ENCODE data around the gene CDT1.

Gene CDT1

GRCh38 chr16:88803264-88803987, at the start of gene CDT1:
Gene CDT1 (plus strand): TSS chr16:88803789. CDS start chr16:88803832, 43 bp downstream.
- intact Hi-C loops (cut with DNase I; ENCODE audit: low total_unique reads): no loop called here
- no peaks in the 10 kb centered on the region for H3K9me3 ChIP-seq
- peaks cover 0 to 14% (median 0%) of the 10 kb centered on the region in 3 donors for H3K36me3 ChIP-seq
- H3K4me1 ChIP-seq: peaks cover 0 to 23% (median 14%) of the 10 kb centered on the region in 4 donors
- no peaks in the 10 kb centered on the region for H3K27me3 ChIP-seq
- peak within 1 kb of the TSS; percentile 54 to 72 for H3K4me3 ChIP-seq
- DNase-seq: peak; percentile 65 to 91
- H3K27ac ChIP-seq: peak within 1 kb of the TSS; percentile 6 to 58
- no peak for TF ChIP-seq CTCF (IDR thresholded peaks at IDR 0.05)

GRCh38 chr16:88754109-88754911, 49.3 kb upstream of the CDT1 start:
- H3K4me1 ChIP-seq: peaks cover 0 to 11% (median 0%) of the 10 kb centered on the region in 4 donors
- peaks cover 0 to 4% (median 0%) of the 10 kb centered on the region in 3 donors for H3K9me3 ChIP-seq
- DNase-seq: no peak
- peaks cover 0 to 8% (median 4%) of the 10 kb centered on the region in 3 donors for H3K36me3 ChIP-seq
- H3K27ac ChIP-seq: no peak overlapping the region
- no peak overlapping the region for H3K4me3 ChIP-seq
- TF ChIP-seq CTCF (IDR thresholded peaks at IDR 0.05): no peak
- intact Hi-C loops (cut with DNase I; ENCODE audit: low total_unique reads): no loop called here
- H3K27me3 ChIP-seq: no peaks in the 10 kb centered on the region

- no peak for TF ChIP-seq CTCF (IDR thresholded peaks at IDR 0.05)
- Histone ChIP-seq H3K27me3 (no peaks in the 10 kb centered on the region), H3K4me3 (no peak overlapping the region), H3K27ac (no peak overlapping the region), H3K9me3 (peaks cover 0 to 4% (median 0%) of the 10 kb centered on the region in 3 donors), H3K36me3 (peaks cover 0 to 8% (median 4%) of the 10 kb centered on the region in 3 donors), H3K4me1 (peaks cover 0 to 19% (median 0%) of the 10 kb centered on the region in 4 donors)
- intact Hi-C loops (cut with DNase I; ENCODE audit: low total_unique reads): no loop called here
- no peak for DNase-seq
Measured at GRCh38 chr16:88754912-88755744, 48.5 kb upstream of the CDT1 start.

GRCh38 chr16:88755745-88756443, 47.7 kb upstream of the CDT1 start:
- intact Hi-C loops (cut with DNase I; ENCODE audit: low total_unique reads): no loop called here
- Histone ChIP-seq H3K4me1 (peaks cover 0 to 27% (median 0%) of the 10 kb centered on the region in 4 donors), H3K36me3 (peaks cover 0 to 8% (median 4%) of the 10 kb centered on the region in 3 donors), H3K27ac (no peak overlapping the region), H3K9me3 (peaks cover 0 to 4% (median 0%) of the 10 kb centered on the region in 3 donors), H3K27me3 (no peaks in the 10 kb centered on the region), H3K4me3 (no peak overlapping the region)
- no peak for TF ChIP-seq CTCF (IDR thresholded peaks at IDR 0.05)
- DNase-seq: no peak

Data from tibial artery (tissue), 4 donors.